Right atrium auricular region (tissue), 2 donors: Measurements from ENCODE around the gene TMEM176B. TPM values are rescaled to one million over a fixed set of nuclear protein-coding genes. Genes with fewer than 3 reads are reported as not detected.

Experiments used
- DNase-seq: peaks from one replicate; pipeline ENCODE4 v3.0.0-alpha.2; 2019; ENCODE audit warnings: low spot score
- H3K27ac ChIP-seq, 2 donors: fragments of 200-600 bp; sonication (generic); 1 replicate in 1 of 2; 2 replicates in 1 of 2; pipeline ENCODE4 v1.5.1; 2016 to 2019
- H3K27me3 ChIP-seq, 2 donors: fragments of 200-600 bp; sonication (generic); one replicate each; pipeline versions ENCODE4 v1.5.1 to v1.6.0; 2017 to 2019
- H3K36me3 ChIP-seq: fragments of 200-600 bp; sonication (generic); one replicate; pipeline ENCODE4 v1.5.1; 2016
- H3K4me1 ChIP-seq, 2 donors: fragments of 200-600 bp; sonication (generic); one replicate each; pipeline versions ENCODE4 v1.5.1 to v1.6.0; 2017 to 2019
- H3K4me3 ChIP-seq, 2 donors: fragments of 200-600 bp; sonication (generic); 1 replicate in 1 of 2; 2 replicates in 1 of 2; pipeline ENCODE4 v1.5.1; 2017 to 2019; ENCODE audit warnings: mild to moderate bottlenecking in 1 of 2, moderate library complexity in 1 of 2
- H3K9me3 ChIP-seq, 2 donors: fragments of 200-600 bp; sonication (generic); one replicate each; pipeline ENCODE4 v1.5.1; 2019
- CTCF ChIP-seq, 2 donors: fragments of 200-600 bp; sonication (generic); IDR thresholded peaks; one replicate each; pipeline ENCODE4 v1.5.1; 2019; ENCODE audit warnings: antibody characterized with exemption in 2 of 2
- total RNA-seq, 2 donors: library from RNA; depleted of rRNA; stranded (reverse); fragments of >200 nt; gene quantifications; one replicate each; pipeline ENCODE4 v1.1.0, GENCODE V29; 2016

TMEM176B gene
- 100 to 1,000 TPM; 162 to 227 TPM for total RNA-seq

GRCh38 chr7:150799741-150800580 lies at the start of gene TMEM176B:
Gene TMEM176B (minus strand): TSS chr7:150800364. CDS start chr7:150796569, 3,795 bp downstream.
- Histone ChIP-seq H3K4me3 (peak within 1 kb of the TSS; percentile 69 to 74), H3K4me1 (peaks cover 0 to 30% of the 10 kb centered on the region in 2 donors), H3K36me3 (peaks cover 15% of the 10 kb centered on the region), H3K9me3 (no peaks in the 10 kb centered on the region), H3K27ac (peak within 1 kb of the TSS; percentile 79), H3K27me3 (no peaks in the 10 kb centered on the region)
- TF ChIP-seq CTCF (IDR thresholded peaks at IDR 0.05) = no peak
- no peak for DNase-seq

- no peaks in the 10 kb centered on the region for H3K27me3 ChIP-seq
- H3K4me3 ChIP-seq = no peak overlapping the region
- peak; percentile 13 for DNase-seq
- H3K4me1 ChIP-seq = peaks cover 0 to 11% of the 10 kb centered on the region in 2 donors
- no peaks in the 10 kb centered on the region for H3K36me3 ChIP-seq
- H3K27ac ChIP-seq = no peak overlapping the region
- no peak for TF ChIP-seq CTCF (IDR thresholded peaks at IDR 0.05)
- H3K9me3 ChIP-seq = no peaks in the 10 kb centered on the region
These were observed 49.1 kb upstream of the TMEM176B start for GRCh38 chr7:150849204-150849775.

GRCh38 chr7:150848561-150849115 lies 48.5 kb upstream of the TMEM176B start:
- Histone ChIP-seq H3K9me3 (no peaks in the 10 kb centered on the region), H3K4me3 (no peak overlapping the region), H3K36me3 (no peaks in the 10 kb centered on the region), H3K27me3 (no peaks in the 10 kb centered on the region), H3K4me1 (peaks cover 0 to 11% of the 10 kb centered on the region in 2 donors), H3K27ac (no peak overlapping the region)
- no peak for TF ChIP-seq CTCF (IDR thresholded peaks at IDR 0.05)
- DNase-seq = peak; percentile 23

GRCh38 chr7:150848111-150848510 lies 47.9 kb upstream of the TMEM176B start:
- peak; percentile 18 for DNase-seq
- H3K9me3 ChIP-seq = no peaks in the 10 kb centered on the region
- H3K27ac ChIP-seq = no peak overlapping the region
- H3K36me3 ChIP-seq = no peaks in the 10 kb centered on the region
- no peak for TF ChIP-seq CTCF (IDR thresholded peaks at IDR 0.05)
- no peaks in the 10 kb centered on the region for H3K27me3 ChIP-seq
- no peak overlapping the region for H3K4me3 ChIP-seq
- H3K4me1 ChIP-seq = peaks cover 0 to 11% of the 10 kb centered on the region in 2 donors

- no peak for DNase-seq
- H3K4me3 ChIP-seq = no peak overlapping the region
- no peaks in the 10 kb centered on the region for H3K27me3 ChIP-seq
- H3K27ac ChIP-seq = no peak overlapping the region
- H3K9me3 ChIP-seq = no peaks in the 10 kb centered on the region
- no peaks in the 10 kb centered on the region for H3K36me3 ChIP-seq
- peaks cover 0 to 11% of the 10 kb centered on the region in 2 donors for H3K4me1 ChIP-seq
- no peak for TF ChIP-seq CTCF (IDR thresholded peaks at IDR 0.05)
These were observed 47.4 kb upstream of the TMEM176B start for GRCh38 chr7:150847536-150847935.
